Muscle of leg (tissue), 11 donors: Measurements from ENCODE around the gene C19orf12. TPM values are rescaled to one million over a fixed set of nuclear protein-coding genes. Genes with fewer than 3 reads are reported as not detected.
A peak's percentile ranks its signal among the peaks of the same experiment; 100 is the strongest.

Source experiments
- DNase-seq: peaks from one replicate; pipeline ENCODE4 v3.0.0; 2013
- H3K27ac ChIP-seq: one replicate; pipeline ENCODE4 v1.5.1; 2013; ENCODE audit warnings: mild to moderate bottlenecking, low read length, control low read depth
- H3K27me3 ChIP-seq: one replicate; pipeline ENCODE4 v1.6.1; 2013; ENCODE audit warnings: low read length; ENCODE audit not compliant: control insufficient read depth, insufficient read depth
- H3K36me3 ChIP-seq: one replicate; pipeline ENCODE4 v1.6.1; 2013; ENCODE audit warnings: low read length; ENCODE audit not compliant: control insufficient read depth, insufficient read depth
- H3K4me1 ChIP-seq: one replicate; pipeline ENCODE4 v1.6.1; 2013; ENCODE audit warnings: low read length; ENCODE audit not compliant: control insufficient read depth, insufficient read depth
- H3K4me3 ChIP-seq: one replicate; pipeline ENCODE4 v1.5.1; 2013; ENCODE audit warnings: low read length, control low read depth
- H3K9me3 ChIP-seq: replicated peaks from 2 replicates; pipeline ENCODE4 v1.6.1; 2013; ENCODE audit warnings: low read depth, low read length; ENCODE audit not compliant: control insufficient read depth
- WGBS: methylation state at CpG from one replicate; pipeline ENCODE4 v1.1.5; 2013; ENCODE audit warnings: missing lambda C conversion rate; ENCODE audit not compliant: insufficient coverage; 5-methylcytosine and 5-hydroxymethylcytosine counted together
- polyA plus RNA-seq, 8 donors: library from polyadenylated mRNA; unstranded; fragments of 120-200 nt; gene quantifications; one replicate each; pipeline versions ENCODE4 v1.2.1 to v1.2.3, GENCODE V29; 2013; ENCODE audit warnings: inconsistent platforms in 1 of 8, low replicate concordance in 1 of 8; ENCODE audit not compliant: insufficient read length in 8 of 8, insufficient read depth in 1 of 8
- total RNA-seq: library from RNA; stranded (reverse); fragments of 120-200 nt; gene quantifications from one replicate; pipeline ENCODE4 v1.2.4, GENCODE V29; 2013

The C19orf12 gene
- total and polyA plus RNA-seq, 9 donors, result 21.6 to 28.7 (median 25.6) TPM

- peaks cover 23% of the 10 kb centered on the region for H3K36me3 ChIP-seq
- H3K4me3 ChIP-seq, result no peak overlapping the region
- H3K27ac ChIP-seq, result no peak overlapping the region
- 27% methylated on average over 4 of the region's 6 CpGs for WGBS
- H3K4me1 ChIP-seq, result peaks cover under 1% of the 10 kb centered on the region
- no peak for DNase-seq
- H3K27me3 ChIP-seq, result no peaks in the 10 kb centered on the region
- no peaks in the 10 kb centered on the region for H3K9me3 ChIP-seq
These were observed 14.6 kb downstream of the C19orf12 start for GRCh38 chr19:29700498-29700897.

- WGBS, result 62% methylated on average over 3 of the region's 5 CpGs
- no peaks in the 10 kb centered on the region for H3K27me3 ChIP-seq
These were observed 15.2 kb downstream of the C19orf12 start for GRCh38 chr19:29699861-29700260.

GRCh38 chr19:29697523-29698261 is 17.4 kb downstream of the C19orf12 start:
- WGBS, result 88% methylated on average over 7 of the region's 10 CpGs
- no peak overlapping the region for H3K27ac ChIP-seq
- H3K4me3 ChIP-seq, result no peak overlapping the region
- no peaks in the 10 kb centered on the region for H3K27me3 ChIP-seq
- no peak for DNase-seq
- no peaks in the 10 kb centered on the region for H3K9me3 ChIP-seq
- H3K36me3 ChIP-seq, result peaks cover 9% of the 10 kb centered on the region
- peaks cover 11% of the 10 kb centered on the region for H3K4me1 ChIP-seq

More at GRCh38 chr19:29699861-29700260, 15.2 kb downstream of the C19orf12 start:
- Histone ChIP-seq H3K9me3 (no peaks in the 10 kb centered on the region), H3K36me3 (peaks cover 17% of the 10 kb centered on the region), H3K27ac (no peak overlapping the region), H3K4me3 (no peak overlapping the region), H3K4me1 (peaks cover 6% of the 10 kb centered on the region)
- DNase-seq, result no peak

- Histone ChIP-seq H3K9me3 (no peaks in the 10 kb centered on the region), H3K4me1 (peaks cover 11% of the 10 kb centered on the region), H3K27me3 (no peaks in the 10 kb centered on the region), H3K27ac (no peak overlapping the region), H3K4me3 (no peak overlapping the region), H3K36me3 (no peaks in the 10 kb centered on the region)
- WGBS, result 60% methylated on average over 2 of the region's 2 CpGs
- DNase-seq, result no peak
These were observed 18.6 kb downstream of the C19orf12 start for GRCh38 chr19:29696565-29696846.

- no peaks in the 10 kb centered on the region for H3K9me3 ChIP-seq
- WGBS, result 82% methylated on average over 6 of the region's 6 CpGs
- H3K4me3 ChIP-seq, result no peak overlapping the region
- H3K27ac ChIP-seq, result no peak overlapping the region
- peaks cover 11% of the 10 kb centered on the region for H3K4me1 ChIP-seq
- no peaks in the 10 kb centered on the region for H3K27me3 ChIP-seq
- H3K36me3 ChIP-seq, result no peaks in the 10 kb centered on the region
- DNase-seq, result no peak
These were observed 19.1 kb downstream of the C19orf12 start for GRCh38 chr19:29695765-29696564.

GRCh38 chr19:29694669-29695627 is 20.1 kb downstream of the C19orf12 start:
- Histone ChIP-seq H3K9me3 (peaks cover 3% of the 10 kb centered on the region), H3K27me3 (no peaks in the 10 kb centered on the region), H3K4me1 (peaks cover 11% of the 10 kb centered on the region), H3K36me3 (no peaks in the 10 kb centered on the region), H3K27ac (no peak overlapping the region), H3K4me3 (no peak overlapping the region)
- peak; percentile 73 for DNase-seq
- WGBS, result 61% methylated on average over 14 of the region's 19 CpGs

GRCh38 chr19:29694161-29694560 is 20.9 kb downstream of the C19orf12 start:
- Histone ChIP-seq H3K4me1 (peaks cover 11% of the 10 kb centered on the region), H3K9me3 (peaks cover 3% of the 10 kb centered on the region), H3K4me3 (no peak overlapping the region), H3K27me3 (no peaks in the 10 kb centered on the region), H3K27ac (no peak overlapping the region), H3K36me3 (no peaks in the 10 kb centered on the region)
- no peak for DNase-seq
- WGBS, result 52% methylated on average over 4 of the region's 5 CpGs

- Histone ChIP-seq H3K4me3 (no peak overlapping the region), H3K9me3 (peaks cover 3% of the 10 kb centered on the region), H3K27ac (no peak overlapping the region), H3K36me3 (no peaks in the 10 kb centered on the region), H3K27me3 (no peaks in the 10 kb centered on the region), H3K4me1 (peaks cover 19% of the 10 kb centered on the region)
- DNase-seq, result no peak
- 14% methylated on average over 1 of the region's 2 CpGs for WGBS
These were observed 24.2 kb downstream of the C19orf12 start for GRCh38 chr19:29690842-29691241.

GRCh38 chr19:29687897-29688728 is 26.9 kb downstream of the C19orf12 start:
- H3K27ac ChIP-seq, result no peak overlapping the region
- H3K4me1 ChIP-seq, result peaks cover 11% of the 10 kb centered on the region
- DNase-seq, result no peak
- WGBS, result 85% methylated on average over 9 of the region's 18 CpGs
- peaks cover 3% of the 10 kb centered on the region for H3K9me3 ChIP-seq
- no peaks in the 10 kb centered on the region for H3K36me3 ChIP-seq
- H3K27me3 ChIP-seq, result no peaks in the 10 kb centered on the region
- H3K4me3 ChIP-seq, result no peak overlapping the region
